SU-DHL-6 (cell line): ENCODE data around the gene RPL36AL.

ENCODE experiments used
- EZH2phosphoT487 ChIP-seq: fragments of 200-600 bp; sonication (generic), shearing (Covaris generic); conservative IDR thresholded peaks from 2 replicates; pipeline ENCODE4 v1.6.1; 2018; ENCODE audit warnings: mild to moderate bottlenecking, antibody characterized with exemption, low read length, moderate library complexity, mixed read lengths
- TF ChIP-seq, protein P1 (sequence below): fragments of 200-600 bp; sonication (generic); IDR thresholded peaks from one replicate; pipeline ENCODE4 v1.5.1; 2017; ENCODE audit warnings: antibody characterized with exemption, mild to moderate bottlenecking, low read length, moderate library complexity; ENCODE audit not compliant: insufficient read depth, poor library complexity, severe bottlenecking

DNA sequence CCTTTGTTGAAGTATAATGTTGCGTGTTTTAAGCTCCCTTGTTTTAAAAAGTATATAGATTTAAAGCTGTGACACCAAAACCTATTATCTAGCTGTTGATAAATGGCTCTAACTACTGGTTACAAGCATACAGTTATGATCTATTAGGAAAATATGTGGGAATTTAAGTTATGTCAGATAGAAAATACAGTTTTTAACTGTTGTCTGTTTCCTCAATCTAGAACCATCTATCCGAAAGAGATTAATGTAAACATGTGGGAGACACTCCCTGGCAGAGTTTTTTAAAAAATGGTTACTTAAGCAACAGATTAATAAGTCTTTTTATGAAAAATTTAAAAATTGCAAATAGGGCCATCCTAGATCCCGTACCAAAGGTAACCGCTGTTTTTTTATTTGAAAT lies 8.2 kb downstream of the RPL36AL start:
- TF ChIP-seq, protein P1, sequence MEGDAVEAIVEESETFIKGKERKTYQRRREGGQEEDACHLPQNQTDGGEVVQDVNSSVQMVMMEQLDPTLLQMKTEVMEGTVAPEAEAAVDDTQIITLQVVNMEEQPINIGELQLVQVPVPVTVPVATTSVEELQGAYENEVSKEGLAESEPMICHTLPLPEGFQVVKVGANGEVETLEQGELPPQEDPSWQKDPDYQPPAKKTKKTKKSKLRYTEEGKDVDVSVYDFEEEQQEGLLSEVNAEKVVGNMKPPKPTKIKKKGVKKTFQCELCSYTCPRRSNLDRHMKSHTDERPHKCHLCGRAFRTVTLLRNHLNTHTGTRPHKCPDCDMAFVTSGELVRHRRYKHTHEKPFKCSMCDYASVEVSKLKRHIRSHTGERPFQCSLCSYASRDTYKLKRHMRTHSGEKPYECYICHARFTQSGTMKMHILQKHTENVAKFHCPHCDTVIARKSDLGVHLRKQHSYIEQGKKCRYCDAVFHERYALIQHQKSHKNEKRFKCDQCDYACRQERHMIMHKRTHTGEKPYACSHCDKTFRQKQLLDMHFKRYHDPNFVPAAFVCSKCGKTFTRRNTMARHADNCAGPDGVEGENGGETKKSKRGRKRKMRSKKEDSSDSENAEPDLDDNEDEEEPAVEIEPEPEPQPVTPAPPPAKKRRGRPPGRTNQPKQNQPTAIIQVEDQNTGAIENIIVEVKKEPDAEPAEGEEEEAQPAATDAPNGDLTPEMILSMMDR = no peak
- TF ChIP-seq EZH2phosphoT487 = no peak
